ENCODE data around the gene SGPP2. TPM values are rescaled to one million over a fixed set of nuclear protein-coding genes. Genes with fewer than 3 reads are reported as not detected.
A peak's percentile ranks its signal among the peaks of the same experiment; 100 is the strongest.

SGPP2 gene
- total RNA-seq, 1 donor from 2014 or later: not detected

- no peak for TF ChIP-seq CTCF (IDR thresholded peaks at IDR 0.05)
- H3K27me3 Mint-ChIP-seq (ENCODE audit: unreplicated experiment): peaks cover 52% of the 10 kb centered on the region
- no peak overlapping the region for H3K27ac Mint-ChIP-seq (ENCODE audit: unreplicated experiment)
- no peak for DNase-seq (ENCODE audit: extremely low spot score, unreplicated experiment)
- no peak overlapping the region for H3K4me3 Mint-ChIP-seq (ENCODE audit: unreplicated experiment)
- no peaks in the 10 kb centered on the region for H3K9me3 Mint-ChIP-seq (ENCODE audit: unreplicated experiment)
- H3K36me3 Mint-ChIP-seq (ENCODE audit: unreplicated experiment): no peaks in the 10 kb centered on the region
- peaks cover 11% of the 10 kb centered on the region for H3K4me1 Mint-ChIP-seq (ENCODE audit: unreplicated experiment)
These were observed 2.7 kb upstream of the SGPP2 start for GRCh38 chr2:222421626-222422025.

GRCh38 chr2:222423186-222423585, 1.2 kb upstream of the SGPP2 start:
- H3K27me3 Mint-ChIP-seq (ENCODE audit: unreplicated experiment): peaks cover 61% of the 10 kb centered on the region
- no peak for TF ChIP-seq CTCF (IDR thresholded peaks at IDR 0.05)
- peaks cover 11% of the 10 kb centered on the region for H3K4me1 Mint-ChIP-seq (ENCODE audit: unreplicated experiment)
- H3K27ac Mint-ChIP-seq (ENCODE audit: unreplicated experiment): no peak overlapping the region
- H3K36me3 Mint-ChIP-seq (ENCODE audit: unreplicated experiment): no peaks in the 10 kb centered on the region
- H3K4me3 Mint-ChIP-seq (ENCODE audit: unreplicated experiment): no peak overlapping the region
- no peak for DNase-seq (ENCODE audit: extremely low spot score, unreplicated experiment)
- no peaks in the 10 kb centered on the region for H3K9me3 Mint-ChIP-seq (ENCODE audit: unreplicated experiment)

- peaks cover 60% of the 10 kb centered on the region for H3K27me3 Mint-ChIP-seq (ENCODE audit: unreplicated experiment)
- H3K27ac Mint-ChIP-seq (ENCODE audit: unreplicated experiment): no peak overlapping the region
- H3K36me3 Mint-ChIP-seq (ENCODE audit: unreplicated experiment): no peaks in the 10 kb centered on the region
- DNase-seq (ENCODE audit: extremely low spot score, unreplicated experiment): no peak
- H3K4me1 Mint-ChIP-seq (ENCODE audit: unreplicated experiment): peaks cover 11% of the 10 kb centered on the region
- no peaks in the 10 kb centered on the region for H3K9me3 Mint-ChIP-seq (ENCODE audit: unreplicated experiment)
- peak overlapping the region; percentile 67 for H3K4me3 Mint-ChIP-seq (ENCODE audit: unreplicated experiment)
- TF ChIP-seq CTCF (IDR thresholded peaks at IDR 0.05): no peak
These were observed 589 bp upstream of the SGPP2 start for GRCh38 chr2:222423632-222424275.

- peak overlapping the region; percentile 49 for H3K4me3 Mint-ChIP-seq (ENCODE audit: unreplicated experiment)
- DNase-seq (ENCODE audit: extremely low spot score, unreplicated experiment): no peak
- peaks cover 11% of the 10 kb centered on the region for H3K4me1 Mint-ChIP-seq (ENCODE audit: unreplicated experiment)
- H3K27ac Mint-ChIP-seq (ENCODE audit: unreplicated experiment): no peak overlapping the region
- no peak for TF ChIP-seq CTCF (IDR thresholded peaks at IDR 0.05)
- no peaks in the 10 kb centered on the region for H3K9me3 Mint-ChIP-seq (ENCODE audit: unreplicated experiment)
- no peaks in the 10 kb centered on the region for H3K36me3 Mint-ChIP-seq (ENCODE audit: unreplicated experiment)
- H3K27me3 Mint-ChIP-seq (ENCODE audit: unreplicated experiment): peaks cover 67% of the 10 kb centered on the region
These were observed 657 bp downstream of the SGPP2 start for GRCh38 chr2:222424729-222425671.

Measured in osteocyte (in vitro differentiated cells).